WI38 (cell line): Measurements from ENCODE around the gene EEIG1.

Source experiments
- H3K4me3 ChIP-seq: 2 replicates; pipeline ENCODE4 v1.5.1; 2011; ENCODE audit warnings: low read depth, mild to moderate bottlenecking, control low read depth, low read length
- TF ChIP-seq, protein P1 (sequence below): IDR thresholded peaks from 2 replicates; pipeline ENCODE4 v1.5.1; 2012; ENCODE audit warnings: low read depth, mild to moderate bottlenecking, control low read depth, low read length

The EEIG1 gene

DNA sequence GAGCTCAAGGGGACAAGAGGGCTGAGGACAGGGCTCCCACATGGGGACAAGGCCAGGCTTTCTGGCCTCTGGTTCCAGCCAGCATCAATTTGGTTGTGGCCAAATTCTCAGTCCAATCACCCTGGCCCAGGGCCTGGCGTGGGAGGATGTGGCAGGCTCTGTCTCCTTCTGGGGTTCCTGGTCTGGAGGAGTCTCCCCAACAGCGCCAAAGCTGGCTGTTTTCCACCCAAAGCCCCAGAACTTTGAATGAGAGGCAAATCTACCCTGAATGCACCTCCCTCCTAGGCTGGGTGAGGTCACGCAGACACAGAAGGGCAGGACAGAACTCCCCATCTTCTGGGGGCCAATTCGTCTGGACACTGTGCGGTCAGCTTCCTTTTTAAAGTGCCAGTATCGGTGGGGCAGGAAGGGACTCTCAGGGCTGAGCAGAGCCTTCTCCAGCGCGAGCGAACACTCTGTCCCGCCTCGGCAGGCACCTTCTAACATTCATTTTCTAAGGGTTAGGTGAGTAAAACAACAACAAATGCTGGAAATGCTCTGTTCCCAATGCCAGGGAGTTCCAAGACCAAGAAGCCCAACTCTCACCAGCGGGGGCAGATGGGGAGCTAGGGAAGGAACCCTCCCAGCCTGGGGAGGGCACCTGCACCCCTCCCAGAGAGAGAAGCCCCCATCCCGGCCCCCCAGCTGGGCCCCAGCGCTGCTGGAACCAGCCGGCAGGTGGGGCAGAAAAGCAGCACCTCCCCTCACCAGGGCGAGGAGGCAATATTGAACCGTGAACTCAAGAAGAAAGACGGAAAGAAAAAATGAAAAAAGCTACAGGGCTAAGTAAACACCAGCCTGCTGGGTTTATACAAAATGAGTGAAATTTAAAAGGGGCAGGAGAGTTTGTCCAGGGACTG, 39.5 kb downstream of the EEIG1 start:
- TF ChIP-seq, protein P1, sequence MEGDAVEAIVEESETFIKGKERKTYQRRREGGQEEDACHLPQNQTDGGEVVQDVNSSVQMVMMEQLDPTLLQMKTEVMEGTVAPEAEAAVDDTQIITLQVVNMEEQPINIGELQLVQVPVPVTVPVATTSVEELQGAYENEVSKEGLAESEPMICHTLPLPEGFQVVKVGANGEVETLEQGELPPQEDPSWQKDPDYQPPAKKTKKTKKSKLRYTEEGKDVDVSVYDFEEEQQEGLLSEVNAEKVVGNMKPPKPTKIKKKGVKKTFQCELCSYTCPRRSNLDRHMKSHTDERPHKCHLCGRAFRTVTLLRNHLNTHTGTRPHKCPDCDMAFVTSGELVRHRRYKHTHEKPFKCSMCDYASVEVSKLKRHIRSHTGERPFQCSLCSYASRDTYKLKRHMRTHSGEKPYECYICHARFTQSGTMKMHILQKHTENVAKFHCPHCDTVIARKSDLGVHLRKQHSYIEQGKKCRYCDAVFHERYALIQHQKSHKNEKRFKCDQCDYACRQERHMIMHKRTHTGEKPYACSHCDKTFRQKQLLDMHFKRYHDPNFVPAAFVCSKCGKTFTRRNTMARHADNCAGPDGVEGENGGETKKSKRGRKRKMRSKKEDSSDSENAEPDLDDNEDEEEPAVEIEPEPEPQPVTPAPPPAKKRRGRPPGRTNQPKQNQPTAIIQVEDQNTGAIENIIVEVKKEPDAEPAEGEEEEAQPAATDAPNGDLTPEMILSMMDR: no peak
- no peak overlapping the region for H3K4me3 ChIP-seq

DNA sequence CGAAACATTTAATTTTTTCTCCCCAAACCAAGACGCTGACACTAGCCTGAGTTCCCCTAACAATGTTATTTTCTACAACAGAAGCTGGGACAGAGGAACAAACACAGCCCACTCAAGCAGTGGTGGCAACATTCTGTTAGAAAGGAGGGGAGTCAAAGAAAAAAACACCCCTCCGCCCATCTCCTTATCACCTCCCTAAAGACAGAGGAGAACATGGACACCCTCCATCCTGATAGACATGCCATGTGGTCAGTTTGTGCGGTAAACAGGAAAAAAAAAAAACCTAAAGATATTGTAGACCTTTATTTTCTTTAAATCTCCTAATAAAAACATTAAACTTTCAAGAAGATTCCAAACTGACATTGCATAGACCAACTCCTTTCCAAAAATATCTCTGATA, 40.2 kb downstream of the EEIG1 start:
- TF ChIP-seq, protein P1: no peak
- H3K4me3 ChIP-seq: no peak overlapping the region

DNA sequence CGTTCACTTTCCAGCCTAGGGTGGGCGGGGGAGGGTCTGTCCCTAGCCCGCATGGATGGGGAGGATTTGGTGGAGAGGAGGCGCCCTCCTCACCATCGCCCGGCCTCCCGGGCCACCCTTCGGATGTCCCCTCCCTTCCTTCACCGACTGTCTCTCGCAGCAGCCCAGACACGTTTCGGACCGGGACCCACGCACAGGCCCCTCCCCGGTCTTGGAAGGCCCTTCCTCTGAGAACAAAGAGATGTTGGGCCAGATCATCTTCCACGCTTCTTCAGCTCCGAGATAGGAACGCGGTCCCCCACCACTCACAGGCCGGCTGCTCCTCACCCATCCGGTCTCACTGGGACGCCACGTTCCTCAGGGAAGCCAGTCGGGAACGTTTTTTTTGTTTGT, 42.5 kb downstream of the EEIG1 start:
- no peak overlapping the region for H3K4me3 ChIP-seq

DNA sequence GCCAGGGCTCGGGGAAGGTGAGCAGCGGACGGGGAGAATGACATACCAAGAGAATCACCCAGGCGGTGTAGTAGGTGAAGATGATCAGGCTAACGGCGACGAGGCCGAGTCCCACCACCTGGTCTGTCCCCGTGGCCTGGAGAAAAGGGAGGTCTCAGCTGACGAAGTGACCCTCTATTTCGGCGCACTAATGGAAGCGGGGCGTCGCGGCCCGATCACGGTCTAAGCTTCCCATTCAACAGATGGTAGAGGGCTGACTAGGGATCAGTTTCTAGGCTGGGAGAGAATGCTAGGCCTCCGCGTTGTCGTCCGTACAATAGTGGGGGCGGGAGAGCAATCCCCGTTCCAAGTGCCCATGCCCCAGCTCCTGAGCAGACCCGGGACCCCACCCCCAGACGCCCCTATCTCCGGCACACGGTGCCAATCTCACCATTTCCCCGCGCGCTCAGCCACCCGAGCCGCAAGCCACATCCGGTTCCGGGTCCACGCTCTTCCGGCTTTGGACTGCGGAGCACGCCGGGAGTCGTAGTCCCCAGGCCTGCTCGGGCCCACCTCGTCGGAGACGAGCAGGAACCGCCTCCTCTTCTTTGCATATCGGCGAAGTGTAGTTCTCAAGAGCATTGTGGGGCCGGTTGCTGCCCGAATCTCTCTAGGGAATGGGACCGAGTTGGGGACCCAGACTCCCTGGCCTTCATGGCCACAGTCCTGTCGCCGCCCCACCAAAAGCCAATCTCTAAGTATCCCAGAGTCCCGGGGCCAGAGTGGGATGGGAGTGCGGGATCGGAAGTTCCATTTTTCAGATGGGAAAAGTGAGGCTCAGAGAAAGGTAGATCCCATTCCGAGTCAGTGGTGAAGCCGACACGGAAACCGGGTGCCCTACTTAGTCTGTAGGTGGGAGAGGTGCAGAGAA, 43.1 kb downstream of the EEIG1 start, which contains the start of gene DPM2:
DPM2 (minus strand) TSS at position 467 of the 910 bp plus-strand sequence; CDS start at position 433, 34 bp downstream.
- TF ChIP-seq, protein P1: no peak
- H3K4me3 ChIP-seq: peak within 1 kb of the TSS; percentile 90

More for the DNA sequence above, 42.5 kb downstream of the EEIG1 start:
- TF ChIP-seq, protein P1: no peak

DNA sequence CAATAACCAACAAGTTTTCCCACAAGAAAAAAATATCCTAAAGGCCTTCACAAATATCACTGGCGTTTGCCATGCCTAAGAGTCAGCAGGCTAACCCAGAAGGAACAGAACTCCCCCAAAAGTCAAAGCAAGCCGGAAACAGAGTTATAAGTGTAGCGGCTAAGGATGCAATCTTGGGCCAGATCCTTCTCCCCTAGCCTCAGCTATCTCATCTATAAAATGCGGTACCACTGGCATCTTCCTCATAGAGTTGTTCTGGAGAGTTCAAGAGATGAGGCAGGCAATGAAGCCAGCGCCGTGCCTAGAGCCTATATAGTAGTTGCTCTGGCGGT, 43.8 kb downstream of the EEIG1 start:
- TF ChIP-seq, protein P1: no peak
- peak overlapping the region; percentile 90 for H3K4me3 ChIP-seq

DNA sequence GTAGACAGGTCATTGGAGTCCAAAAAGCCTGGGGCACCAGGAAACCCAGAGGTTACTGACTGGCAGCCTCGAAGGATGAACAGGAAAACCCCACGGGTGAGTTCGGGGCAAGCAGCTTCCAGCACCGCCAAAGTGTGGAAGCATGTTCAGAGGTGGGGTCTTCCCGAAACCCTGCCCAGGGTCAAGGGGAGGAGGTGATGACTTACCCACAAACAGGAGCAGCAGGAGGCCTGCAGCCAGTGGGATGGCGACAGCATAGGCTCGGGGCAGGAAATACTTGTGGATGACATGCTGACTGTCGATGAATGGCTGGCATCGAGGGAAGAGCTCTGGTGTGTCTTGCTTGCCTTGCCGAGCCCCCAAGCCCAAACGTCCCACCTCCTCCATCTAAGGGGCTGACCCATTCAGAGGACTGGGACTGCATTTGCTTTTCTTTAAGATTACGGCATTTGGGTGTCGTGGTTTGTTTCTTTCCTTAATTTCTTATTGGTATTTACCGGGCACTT, 44.4 kb downstream of the EEIG1 start:
- TF ChIP-seq, protein P1: no peak

More for the DNA sequence above, 44.4 kb downstream of the EEIG1 start:
- H3K4me3 ChIP-seq: peak overlapping the region; percentile 90
